Coronary artery (tissue), 2 donors: Measurements from ENCODE around the gene MED6.

Experiments
- DNase-seq: peaks from one replicate; pipeline ENCODE4 v3.0.0-alpha.2; 2017; ENCODE audit warnings: low spot score
- H3K27ac ChIP-seq, 2 donors: fragments of 200-600 bp; sonication (generic); one replicate each; pipeline ENCODE4 v1.5.1; 2016 to 2019
- H3K4me3 ChIP-seq: fragments of 200-600 bp; sonication (generic); 2 replicates; pipeline ENCODE4 v1.5.1; 2016; ENCODE audit warnings: mild to moderate bottlenecking, moderate library complexity
- TF ChIP-seq, protein P1 (sequence below): fragments of 200-600 bp; sonication (generic); IDR thresholded peaks from one replicate; pipeline ENCODE4 v1.5.1; 2019; ENCODE audit warnings: antibody characterized with exemption

MED6 gene, protein sequence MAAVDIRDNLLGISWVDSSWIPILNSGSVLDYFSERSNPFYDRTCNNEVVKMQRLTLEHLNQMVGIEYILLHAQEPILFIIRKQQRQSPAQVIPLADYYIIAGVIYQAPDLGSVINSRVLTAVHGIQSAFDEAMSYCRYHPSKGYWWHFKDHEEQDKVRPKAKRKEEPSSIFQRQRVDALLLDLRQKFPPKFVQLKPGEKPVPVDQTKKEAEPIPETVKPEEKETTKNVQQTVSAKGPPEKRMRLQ

DNA sequence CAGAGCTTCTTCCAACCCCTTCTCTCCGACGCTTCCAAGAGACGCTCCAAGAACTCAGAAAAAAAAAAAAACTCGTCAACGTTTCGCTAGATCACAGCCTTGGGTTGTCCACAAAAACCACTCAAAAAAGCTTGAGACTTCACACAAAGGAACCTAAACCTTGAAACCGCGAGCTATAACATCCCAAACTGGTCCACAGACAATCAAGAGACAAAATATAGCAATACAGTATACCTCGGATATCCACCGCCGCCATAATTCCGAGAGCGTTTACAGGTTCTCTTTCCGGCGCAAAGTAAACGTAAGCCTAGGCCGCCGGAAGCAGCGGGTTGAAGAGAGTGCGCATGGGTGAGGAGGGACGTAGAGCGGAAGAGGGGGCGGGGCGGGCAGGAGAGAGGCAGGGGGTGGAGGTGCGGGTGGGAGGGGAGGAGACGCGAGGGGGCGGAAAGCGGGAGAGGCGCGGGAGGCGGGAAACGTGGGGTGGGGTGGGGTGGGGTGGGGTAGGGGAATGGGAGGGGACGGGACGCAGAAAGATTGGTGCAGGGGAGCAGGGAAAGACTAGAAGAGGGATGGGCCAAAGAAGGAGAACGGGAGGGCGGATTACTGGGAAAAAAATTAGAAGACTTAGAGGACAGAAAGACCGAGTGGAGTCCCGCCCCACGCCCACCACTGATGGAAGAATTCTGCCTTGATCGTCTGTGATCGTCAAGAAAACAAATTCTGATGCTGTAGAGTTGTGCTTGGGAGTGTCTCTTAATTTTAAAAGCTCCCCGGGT, at the start of gene MED6:
TSS of gene MED6 (minus strand) at position 274 of the 776 bp plus-strand sequence. CDS start at position 256, 18 bp downstream.
- TF ChIP-seq, protein P1, sequence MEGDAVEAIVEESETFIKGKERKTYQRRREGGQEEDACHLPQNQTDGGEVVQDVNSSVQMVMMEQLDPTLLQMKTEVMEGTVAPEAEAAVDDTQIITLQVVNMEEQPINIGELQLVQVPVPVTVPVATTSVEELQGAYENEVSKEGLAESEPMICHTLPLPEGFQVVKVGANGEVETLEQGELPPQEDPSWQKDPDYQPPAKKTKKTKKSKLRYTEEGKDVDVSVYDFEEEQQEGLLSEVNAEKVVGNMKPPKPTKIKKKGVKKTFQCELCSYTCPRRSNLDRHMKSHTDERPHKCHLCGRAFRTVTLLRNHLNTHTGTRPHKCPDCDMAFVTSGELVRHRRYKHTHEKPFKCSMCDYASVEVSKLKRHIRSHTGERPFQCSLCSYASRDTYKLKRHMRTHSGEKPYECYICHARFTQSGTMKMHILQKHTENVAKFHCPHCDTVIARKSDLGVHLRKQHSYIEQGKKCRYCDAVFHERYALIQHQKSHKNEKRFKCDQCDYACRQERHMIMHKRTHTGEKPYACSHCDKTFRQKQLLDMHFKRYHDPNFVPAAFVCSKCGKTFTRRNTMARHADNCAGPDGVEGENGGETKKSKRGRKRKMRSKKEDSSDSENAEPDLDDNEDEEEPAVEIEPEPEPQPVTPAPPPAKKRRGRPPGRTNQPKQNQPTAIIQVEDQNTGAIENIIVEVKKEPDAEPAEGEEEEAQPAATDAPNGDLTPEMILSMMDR, result no peak

DNA sequence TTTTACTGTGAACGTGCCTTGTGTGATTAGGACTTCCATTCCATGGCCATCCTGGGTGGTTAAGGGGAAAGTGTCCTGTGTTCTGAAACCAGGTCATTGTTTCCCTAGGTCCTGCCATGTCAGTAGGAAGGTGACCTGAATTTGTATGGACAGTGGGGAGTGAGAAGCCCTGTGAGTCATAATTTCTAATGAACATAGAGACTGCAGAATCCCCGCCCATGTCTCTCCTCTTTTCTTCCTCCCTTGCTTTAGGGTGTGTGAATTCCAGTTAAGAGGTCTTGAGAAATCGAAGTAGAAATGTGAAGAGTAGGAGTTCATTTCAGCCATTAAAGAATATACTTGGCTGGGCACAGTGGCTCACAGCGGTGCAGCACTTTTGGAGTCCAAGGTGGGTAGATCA, 49.3 kb upstream of the MED6 start:
- DNase-seq, result no peak
- no peak overlapping the region for H3K4me3 ChIP-seq
- TF ChIP-seq, protein P1, result no peak
- H3K27ac ChIP-seq, result no peak overlapping the region

More for the DNA sequence above, at the start of gene MED6:
- Histone ChIP-seq H3K27ac (peak within 1 kb of the TSS; percentile 59 to 81), H3K4me3 (peak within 1 kb of the TSS; percentile 76)
- peak; percentile 87 for DNase-seq

DNA sequence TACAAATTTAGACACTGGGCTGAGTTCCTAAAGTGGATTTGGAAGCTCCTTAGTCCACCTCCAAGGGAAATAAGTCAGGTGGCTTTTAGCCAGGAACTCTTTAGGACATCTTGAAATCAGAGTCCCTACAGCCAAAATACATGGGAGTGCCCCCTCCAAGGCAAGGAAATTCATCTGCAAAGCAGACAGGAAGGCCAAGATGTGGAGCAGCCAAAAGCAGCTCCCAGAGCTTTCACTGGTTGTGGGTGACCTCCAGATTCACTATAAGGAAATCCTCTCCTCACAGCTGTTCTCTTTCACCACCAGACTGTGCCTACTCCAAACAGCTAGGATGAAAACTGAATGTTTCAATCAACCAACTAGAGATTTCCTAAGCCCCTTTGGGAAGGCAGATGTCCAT, 47.9 kb upstream of the MED6 start:
- TF ChIP-seq, protein P1, result no peak
- DNase-seq, result no peak
- H3K27ac ChIP-seq, result no peak overlapping the region
- no peak overlapping the region for H3K4me3 ChIP-seq

DNA sequence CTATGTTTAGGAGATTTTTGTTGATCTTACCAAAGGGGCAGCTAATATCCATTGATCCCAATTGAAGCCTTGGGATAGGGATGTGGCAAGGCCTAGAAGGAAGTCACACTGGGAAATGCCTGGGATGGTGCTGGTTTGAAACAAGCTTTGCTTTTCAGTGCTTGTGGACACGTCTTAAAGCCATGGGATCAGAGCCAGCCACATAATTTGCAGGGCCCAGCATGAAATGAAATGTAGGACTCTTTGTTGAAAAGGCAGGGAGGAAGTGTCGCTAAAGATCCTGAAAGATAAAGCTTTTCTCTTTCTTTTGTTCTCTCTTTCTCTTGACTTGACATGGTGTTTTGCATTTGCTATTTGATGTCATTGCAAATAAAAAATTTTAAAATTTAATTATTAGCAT, 46.2 kb upstream of the MED6 start:
- Histone ChIP-seq H3K27ac (no peak overlapping the region), H3K4me3 (no peak overlapping the region)
- no peak for DNase-seq
- TF ChIP-seq, protein P1, result no peak

DNA sequence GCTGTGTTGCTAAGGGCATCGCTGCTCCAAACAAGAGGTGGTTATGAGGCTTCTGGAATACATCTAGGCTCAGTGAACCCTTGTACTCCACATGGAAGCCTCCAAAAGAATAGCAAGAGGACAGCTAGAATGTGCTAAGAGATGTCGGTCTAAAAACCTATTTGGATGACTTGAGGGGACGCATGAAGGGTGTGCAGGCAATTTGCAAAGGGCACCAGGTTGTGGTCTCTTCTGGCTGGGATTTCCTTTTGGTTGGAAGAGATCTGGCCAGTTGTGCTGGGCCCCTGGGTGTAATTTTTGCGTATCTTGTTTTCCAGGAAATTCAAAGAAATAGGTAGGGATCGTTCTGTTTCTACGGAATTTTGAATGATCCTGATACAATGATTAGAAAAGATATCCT, 45.4 kb upstream of the MED6 start:
- no peak overlapping the region for H3K27ac ChIP-seq
- TF ChIP-seq, protein P1, result no peak
- no peak for DNase-seq
- no peak overlapping the region for H3K4me3 ChIP-seq

DNA sequence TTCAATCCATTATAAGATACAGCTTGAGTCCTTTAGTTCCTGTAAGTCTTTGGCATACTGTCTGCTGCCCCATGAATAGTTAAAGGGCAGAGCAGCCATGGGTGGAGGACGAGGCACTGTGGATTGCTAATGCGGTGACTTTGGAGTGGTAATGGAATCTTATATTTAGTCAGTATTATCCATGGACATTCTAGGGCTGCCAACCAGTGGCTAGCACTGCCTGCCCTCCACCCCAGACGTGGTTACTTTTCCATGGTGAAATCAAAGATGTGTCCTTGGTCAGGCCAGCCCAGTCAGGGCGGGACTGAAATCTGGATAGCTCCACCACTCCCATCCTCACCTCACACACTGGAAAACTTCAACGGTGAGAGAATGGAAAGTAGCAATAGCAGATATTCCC, 43.5 kb upstream of the MED6 start:
- Histone ChIP-seq H3K27ac (no peak overlapping the region), H3K4me3 (no peak overlapping the region)
- TF ChIP-seq, protein P1, result no peak
- DNase-seq, result no peak
